HPDE6-E6E7 (cell line): ENCODE measurements around the gene TOMM20L.
"Not testable (repeated sequence)": the region's sequence is repeated elsewhere in the genome, so short reads cannot be mapped to it uniquely, and the experiment has no call there.

Experiments used
- DNase-seq: peaks from one replicate; pipeline ENCODE4 v3.0.0; 2011; ENCODE audit warnings: missing footprints; ENCODE audit errors: extremely low spot score

Gene TOMM20L

GRCh38 chr14:58395812-58396788 lies at the start of gene TOMM20L:
TOMM20L (plus strand) TSS chr14:58395930; CDS start chr14:58395958, 28 bp downstream.
- DNase-seq: peak; percentile 78

GRCh38 chr14:58353516-58354299 lies 42.0 kb upstream of the TOMM20L start:
- DNase-seq: no peak

GRCh38 chr14:58354808-58355207 lies 40.9 kb upstream of the TOMM20L start:
- no peak for DNase-seq

GRCh38 chr14:58356268-58356667 lies 39.5 kb upstream of the TOMM20L start:
- no peak for DNase-seq

- DNase-seq: not testable (repeated sequence)
Observed at GRCh38 chr14:58362272-58362671, 33.5 kb upstream of the TOMM20L start.

- DNase-seq: peak; percentile 8
Observed at GRCh38 chr14:58362798-58363412, 32.8 kb upstream of the TOMM20L start.

GRCh38 chr14:58364316-58364715 lies 31.4 kb upstream of the TOMM20L start:
- no peak for DNase-seq

- DNase-seq: no peak
Observed at GRCh38 chr14:58367296-58367695, 28.4 kb upstream of the TOMM20L start.

- no peak for DNase-seq
Observed at GRCh38 chr14:58368956-58369355, 26.8 kb upstream of the TOMM20L start.

- no peak for DNase-seq
Observed at GRCh38 chr14:58376791-58377190, 18.9 kb upstream of the TOMM20L start.

- no peak for DNase-seq
Observed at GRCh38 chr14:58390830-58391229, 4.9 kb upstream of the TOMM20L start.

- no peak for DNase-seq
Observed at GRCh38 chr14:58395562-58395811, 243 bp upstream of the TOMM20L start.

- DNase-seq: no peak
Observed at GRCh38 chr14:58397156-58397555, 1.4 kb downstream of the TOMM20L start.

- no peak for DNase-seq
Observed at GRCh38 chr14:58398495-58398894, 2.8 kb downstream of the TOMM20L start.

- DNase-seq: no peak
Observed at GRCh38 chr14:58398895-58399294, 3.2 kb downstream of the TOMM20L start.

- DNase-seq: no peak
Observed at GRCh38 chr14:58401587-58401986, 5.9 kb downstream of the TOMM20L start.

- no peak for DNase-seq
Observed at GRCh38 chr14:58408681-58409215, 13.0 kb downstream of the TOMM20L start.

- no peak for DNase-seq
Observed at GRCh38 chr14:58414845-58415244, 19.1 kb downstream of the TOMM20L start.

GRCh38 chr14:58415636-58416547 lies 20.2 kb downstream of the TOMM20L start:
- DNase-seq: no peak

GRCh38 chr14:58416934-58417333 lies 21.2 kb downstream of the TOMM20L start:
- DNase-seq: not testable (repeated sequence)

GRCh38 chr14:58426670-58427280 lies 31.0 kb downstream of the TOMM20L start:
- DNase-seq: no peak
